ENCODE results near the gene NFATC2IP. TPM values are rescaled to one million over a fixed set of nuclear protein-coding genes. Genes with fewer than 3 reads are reported as not detected.

Gene NFATC2IP
- total and polyA plus RNA-seq, 2 of the 13 experiments (the other 11 are each of a cell fraction or from before 2014, with no cell fraction given) = 32.1 to 48.5 TPM

GRCh38 chr16:28974007-28974436 is 23.3 kb downstream of the NFATC2IP start (continued):
- TF ChIP-seq CTCF (CRISPR knock-in tag; IDR thresholded peaks at IDR 0.05) (peak; percentile 81), ZNF747 (CRISPR knock-in tag; IDR thresholded peaks at IDR 0.05; ENCODE audit: borderline replicate concordance) (no peak), ZNF484 (CRISPR knock-in tag; IDR thresholded peaks at IDR 0.05; ENCODE audit: borderline replicate concordance, low read depth) (no peak), TRIM24 (CRISPR knock-in tag; IDR thresholded peaks at IDR 0.05) (no peak), STAG1 (CRISPR knock-in tag; IDR thresholded peaks at IDR 0.05) (peak; percentile 68), ATF7-NPFF (CRISPR knock-in tag; IDR thresholded peaks at IDR 0.05; ENCODE audit: low read depth) (no peak), MED13 (CRISPR knock-in tag; IDR thresholded peaks at IDR 0.05) (no peak), ZNF124 (CRISPR knock-in tag; IDR thresholded peaks at IDR 0.05) (0 out of 2 replicates have a peak, but pooled peaks have one; percentile 6), ZSCAN30 (CRISPR knock-in tag; IDR thresholded peaks at IDR 0.05) (no peak), ZSCAN29 (CRISPR knock-in tag; conservative IDR thresholded peaks at IDR 0.05) (0 out of 2 replicates have a peak, but pooled peaks have one; percentile 52), PRPF4 (IDR thresholded peaks at IDR 0.05; ENCODE audit: low read depth, low read length, poor library complexity, severe bottlenecking) (no peak), NR1H2 (CRISPR knock-in tag; IDR thresholded peaks at IDR 0.05; ENCODE audit: borderline replicate concordance, low read depth) (no peak), THRA (CRISPR knock-in tag; IDR thresholded peaks at IDR 0.05; ENCODE audit: borderline replicate concordance) (0 out of 2 replicates have a peak, but pooled peaks have one; percentile 14), KDM1A (CRISPR knock-in tag; IDR thresholded peaks at IDR 0.05) (peak; percentile 39; the same call in 1 of the 2 replicates), U2AF2 (IDR thresholded peaks at IDR 0.05; ENCODE audit: low read depth, low read length) (no peak), DMTF1 (CRISPR knock-in tag; IDR thresholded peaks at IDR 0.05) (no peak), KAT7 (CRISPR knock-in tag; IDR thresholded peaks at IDR 0.05; ENCODE audit: borderline replicate concordance) (no peak), MTA1 (CRISPR knock-in tag; IDR thresholded peaks at IDR 0.05; ENCODE audit: borderline replicate concordance) (no peak), EEA1 (CRISPR knock-in tag; IDR thresholded peaks at IDR 0.05; ENCODE audit: borderline replicate concordance) (0 out of 2 replicates have a peak, but pooled peaks have one; percentile 29), JUN (CRISPR knock-in tag; IDR thresholded peaks at IDR 0.05) (0 out of 2 replicates have a peak, but pooled peaks have one; percentile 4), NPAS2 (CRISPR knock-in tag; IDR thresholded peaks at IDR 0.05; ENCODE audit: borderline replicate concordance) (no peak), GZF1 (CRISPR knock-in tag; IDR thresholded peaks at IDR 0.05) (no peak), GPBP1L1 (CRISPR knock-in tag; IDR thresholded peaks at IDR 0.05) (no peak), HHEX (CRISPR knock-in tag; IDR thresholded peaks at IDR 0.05) (no peak), ZNF761 (CRISPR knock-in tag; conservative IDR thresholded peaks at IDR 0.05) (no peak), ZNF136 (CRISPR knock-in tag; IDR thresholded peaks at IDR 0.05; ENCODE audit: low read depth) (no peak)

Measured in HepG2 (cell line).